Neural cell (in vitro differentiated cells): ENCODE measurements around the gene SNRNP35. TPM values are rescaled to one million over a fixed set of nuclear protein-coding genes. Genes with fewer than 3 reads are reported as not detected.
"Not testable (repeated sequence)": the region's sequence is repeated elsewhere in the genome, so short reads cannot be mapped to it uniquely, and the experiment has no call there.

Source experiments
- H2AFZ ChIP-seq: fragments of 200-600, 300-800 bp; sonication (generic), shearing (Covaris generic); 2 replicates; pipeline ENCODE4 v1.6.0; 2014; ENCODE audit warnings: low read depth, mild to moderate bottlenecking, antibody characterized with exemption, low read length, moderate library complexity
- H3F3A ChIP-seq: fragments of 200-600 bp; shearing (Covaris generic); 2 replicates; pipeline ENCODE4 v1.6.1; 2016; ENCODE audit warnings: mild to moderate bottlenecking, moderate library complexity, mixed read lengths, antibody characterized with exemption, low read length; ENCODE audit not compliant: insufficient read depth, poor library complexity, severe bottlenecking
- H3K27ac ChIP-seq: fragments of 200-600, 300-800 bp; sonication (generic), shearing (Covaris generic); 2 replicates; pipeline ENCODE4 v1.5.1; 2014; ENCODE audit warnings: mild to moderate bottlenecking, low read length, moderate library complexity
- H3K27me3 ChIP-seq: fragments of 300-800, 200-600 bp; sonication (generic), shearing (Covaris generic); 2 replicates; pipeline ENCODE4 v1.6.0; 2014; ENCODE audit warnings: mild to moderate bottlenecking, low read depth, low read length, moderate library complexity; ENCODE audit not compliant: insufficient read depth
- H3K36me3 ChIP-seq: fragments of 300-800, 200-600 bp; sonication (generic), shearing (Covaris generic); 2 replicates; pipeline ENCODE4 v1.5.1; 2014; ENCODE audit warnings: mild to moderate bottlenecking, antibody characterized with exemption, low read length, moderate library complexity; ENCODE audit not compliant: insufficient read depth
- H3K4me2 ChIP-seq: fragments of 300-800, 200-600 bp; sonication (generic), shearing (Covaris generic); 2 replicates; pipeline ENCODE4 v1.6.0; 2014; ENCODE audit warnings: mild to moderate bottlenecking, low read length
- H3K4me3 ChIP-seq: fragments of 300-800, 200-600 bp; sonication (generic), shearing (Covaris generic); 2 replicates; pipeline ENCODE4 v1.5.1; 2014; ENCODE audit warnings: mild to moderate bottlenecking, low read length, moderate library complexity
- H3K79me2 ChIP-seq: fragments of 200-600 bp; shearing (Covaris generic); replicated peaks from 2 replicates; pipeline ENCODE4 v1.6.0; 2014; ENCODE audit warnings: mild to moderate bottlenecking, low read length, moderate library complexity; ENCODE audit not compliant: insufficient read depth
- H3K9ac ChIP-seq: fragments of 300-800, 200-600 bp; sonication (generic), shearing (Covaris generic); 2 replicates; pipeline ENCODE4 v1.6.1; 2016; ENCODE audit warnings: mild to moderate bottlenecking, low read length, mixed read lengths
- H3K9me2 ChIP-seq: fragments of 200-600 bp; shearing (Covaris generic); 2 replicates; pipeline ENCODE4 v1.6.1; 2016; ENCODE audit warnings: mild to moderate bottlenecking, low read length, mixed read lengths; ENCODE audit not compliant: insufficient read depth
- H3K9me3 ChIP-seq: fragments of 200-600, 300-800 bp; sonication (generic), shearing (Covaris generic); 2 replicates; pipeline ENCODE4 v1.6.1; 2016; ENCODE audit warnings: mild to moderate bottlenecking, mixed run types, low read length, moderate library complexity, mixed read lengths
- H4K20me1 ChIP-seq: fragments of 200-600 bp; shearing (Covaris generic); 2 replicates; pipeline ENCODE4 v1.6.1; 2016; ENCODE audit warnings: mild to moderate bottlenecking, mixed run types; ENCODE audit not compliant: insufficient read depth
- CTCF ChIP-seq: fragments of 450-650 bp; IDR thresholded peaks from 2 replicates; pipeline ENCODE4 v1.5.1; 2014; ENCODE audit warnings: antibody characterized with exemption, mild to moderate bottlenecking, moderate library complexity; ENCODE audit not compliant: poor library complexity, severe bottlenecking
- EP300 ChIP-seq: fragments of 450-650 bp; conservative IDR thresholded peaks from 2 replicates; pipeline ENCODE4 v1.6.1; 2014; ENCODE audit warnings: antibody characterized with exemption, mild to moderate bottlenecking, moderate library complexity; ENCODE audit not compliant: poor library complexity, severe bottlenecking
- EZH2 ChIP-seq: fragments of 200-600, 300-800 bp; shearing (Covaris generic), sonication (generic); IDR thresholded peaks from 2 replicates; pipeline ENCODE4 v1.6.1; 2014; ENCODE audit warnings: antibody characterized with exemption, low read length, borderline replicate concordance, mild to moderate bottlenecking; ENCODE audit not compliant: insufficient read depth, poor library complexity, severe bottlenecking
- MXI1 ChIP-seq: fragments of 450-650 bp; conservative IDR thresholded peaks from 2 replicates; pipeline ENCODE4 v1.6.1; 2014; ENCODE audit warnings: antibody characterized with exemption, mild to moderate bottlenecking; ENCODE audit not compliant: poor library complexity, severe bottlenecking
- POLR2AphosphoS5 ChIP-seq: IDR thresholded peaks from 2 replicates; pipeline ENCODE4 v1.6.1; 2012
- RAD21 ChIP-seq: fragments of 450-650 bp; conservative IDR thresholded peaks from 2 replicates; pipeline ENCODE4 v1.6.1; 2014; ENCODE audit warnings: antibody characterized with exemption, mild to moderate bottlenecking, moderate library complexity
- REST ChIP-seq: IDR thresholded peaks from 2 replicates; pipeline ENCODE4 v1.6.1; 2012; ENCODE audit warnings: borderline replicate concordance
- SMC3 ChIP-seq: fragments of 450-650 bp; conservative IDR thresholded peaks from 2 replicates; pipeline ENCODE4 v1.6.1; 2014; ENCODE audit warnings: antibody characterized with exemption, mild to moderate bottlenecking, moderate library complexity; ENCODE audit not compliant: poor library complexity
- TAF1 ChIP-seq: IDR thresholded peaks from 2 replicates; pipeline ENCODE4 v1.6.1; 2012; ENCODE audit warnings: low read depth
- polyA plus RNA-seq: library from polyadenylated mRNA; depleted of rRNA; stranded (reverse); fragments of >200 nt; gene quantifications from 2 replicates; pipeline ENCODE4 v1.2.3, GENCODE V29; 2014

The SNRNP35 gene
- polyA plus RNA-seq, 1 donor from 2014 or later: 22.7 TPM

- Histone ChIP-seq H3K27me3 (no peaks in the 10 kb centered on the region), H3K9ac (no peak overlapping the region), H3K9me2 (no peaks in the 10 kb centered on the region), H3K27ac (no peak overlapping the region), H2AFZ (no peak overlapping the region), H3K79me2 (no peaks in the 10 kb centered on the region), H4K20me1 (no peaks in the 10 kb centered on the region), H3K4me2 (no peak overlapping the region), H3F3A (no peaks in the 10 kb centered on the region), H3K36me3 (no peaks in the 10 kb centered on the region), H3K4me3 (no peak overlapping the region), H3K9me3 (no peaks in the 10 kb centered on the region)
- TF ChIP-seq TAF1 (no peak), EP300 (no peak), REST (no peak), RAD21 (no peak), SMC3 (no peak), CTCF (no peak), MXI1 (no peak), POLR2AphosphoS5 (no peak), EZH2 (no peak)
Measured at GRCh38 chr12:123512838-123513665, 55.1 kb downstream of the SNRNP35 start.

- Histone ChIP-seq H3K4me3 (no peak overlapping the region), H4K20me1 (no peaks in the 10 kb centered on the region), H3K27ac (no peak overlapping the region), H3K9me3 (no peaks in the 10 kb centered on the region), H3K27me3 (no peaks in the 10 kb centered on the region), H3F3A (no peaks in the 10 kb centered on the region), H2AFZ (no peak overlapping the region), H3K9ac (no peak overlapping the region), H3K79me2 (no peaks in the 10 kb centered on the region), H3K36me3 (no peaks in the 10 kb centered on the region), H3K9me2 (no peaks in the 10 kb centered on the region), H3K4me2 (no peak overlapping the region)
- TF ChIP-seq EP300: no peak
- TF ChIP-seq POLR2AphosphoS5: no peak
- TF ChIP-seq RAD21: no peak
- TF ChIP-seq CTCF: no peak
- TF ChIP-seq TAF1: no peak
- no peak for TF ChIP-seq SMC3
- no peak for TF ChIP-seq MXI1
- no peak for TF ChIP-seq REST
- TF ChIP-seq EZH2: no peak
Measured at GRCh38 chr12:123513805-123514204, 55.9 kb downstream of the SNRNP35 start.

- H3K9ac ChIP-seq, H3K4me2 ChIP-seq, H2AFZ ChIP-seq, H3F3A ChIP-seq, H3K27me3 ChIP-seq, H3K79me2 ChIP-seq, H3K9me3 ChIP-seq, H3K4me3 ChIP-seq, H3K9me2 ChIP-seq, H4K20me1 ChIP-seq, H3K27ac ChIP-seq, H3K36me3 ChIP-seq: not testable (repeated sequence)
Measured at GRCh38 chr12:123514582-123515221, 56.8 kb downstream of the SNRNP35 start.
